BLaER1 treated with 17β-estradiol and CSF1 and Interleukin-3, amounts not matched to agents 10 nM and 100 nM (cell line): ENCODE measurements around the gene PRPS1.
"Not testable (repeated sequence)": the region's sequence is repeated elsewhere in the genome, so short reads cannot be mapped to it uniquely, and the experiment has no call there.

Source experiments
- H3K27ac ChIP-seq, 11 experiments: shearing (Covaris generic); formaldehyde crosslinking; 2 replicates each; pipeline ENCODE4 v1.8.1; 2022
- H3K27me3 ChIP-seq, 11 experiments: shearing (Covaris generic); formaldehyde crosslinking; 2 replicates each; pipeline ENCODE4 v1.8.1; 2022
- H3K36me3 ChIP-seq, 11 experiments: shearing (Covaris generic); formaldehyde crosslinking; 2 replicates each; pipeline ENCODE4 v1.8.1; 2022
- H3K4me1 ChIP-seq, 10 experiments: shearing (Covaris generic); formaldehyde crosslinking; 2 replicates each; pipeline ENCODE4 v1.8.1; 2022
- H3K4me2 ChIP-seq, 11 experiments: shearing (Covaris generic); formaldehyde crosslinking; 2 replicates each; pipeline ENCODE4 v1.8.1; 2022
- H3K4me3 ChIP-seq, 10 experiments: shearing (Covaris generic); formaldehyde crosslinking; 2 replicates each; pipeline ENCODE4 v1.8.1; 2022
- H3K9ac ChIP-seq, 11 experiments: shearing (Covaris generic); formaldehyde crosslinking; 2 replicates each; pipeline ENCODE4 v1.8.1; 2022
- H3K9me3 ChIP-seq, 11 experiments: shearing (Covaris generic); formaldehyde crosslinking; replicated peaks in 1 of 11; 2 replicates each; pipeline ENCODE4 v1.8.1; 2022
- H4K20me1 ChIP-seq, 11 experiments: shearing (Covaris generic); formaldehyde crosslinking; 2 replicates each; pipeline ENCODE4 v1.8.1; 2022
- Cebpa-rat ChIP-seq, 11 experiments: shearing (Covaris generic); IDR thresholded peaks; 2 replicates each; pipeline ENCODE4 v1.8.1; 2022

The PRPS1 gene

DNA sequence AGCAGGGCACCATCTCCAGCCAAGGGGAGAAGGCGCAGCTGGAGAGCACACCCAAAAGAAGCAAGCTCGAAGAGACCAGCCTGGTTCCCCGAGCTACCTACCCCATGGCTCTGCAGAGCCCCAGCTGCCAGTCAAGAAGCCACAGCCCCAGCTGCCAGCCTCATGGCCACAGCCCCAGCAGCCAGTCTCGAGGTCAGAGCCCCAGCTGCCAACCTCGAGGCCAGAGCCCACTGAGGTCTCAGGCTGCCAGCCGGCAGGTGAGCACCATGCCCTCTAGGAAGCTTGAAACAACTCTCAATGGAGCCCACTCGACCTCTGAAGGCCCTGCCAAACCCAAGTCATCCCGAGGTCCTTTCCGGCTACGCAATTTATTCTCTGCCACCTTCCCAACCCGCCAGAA lies 27.0 kb upstream of the PRPS1 start:
- Histone ChIP-seq H3K27me3 (peaks cover 62 to 98% (median 92%) of the 10 kb centered on the region in 11 experiments), H3K27ac (no peak overlapping the region), H3K4me1 (no peaks in the 10 kb centered on the region), H3K4me3 (no peak overlapping the region), H3K9ac (no peak overlapping the region), H4K20me1 (peaks cover 0 to 22% (median 0%) of the 10 kb centered on the region in 11 experiments; a peak in 6 of 22 replicates), H3K4me2 (no peak overlapping the region), H3K36me3 (no peaks in the 10 kb centered on the region), H3K9me3 (no peaks in the 10 kb centered on the region)
- TF ChIP-seq Cebpa-rat (IDR thresholded peaks at IDR 0.05), result no peak

- no peak overlapping the region for H3K4me3 ChIP-seq
Observed at GRCh38 chrX:107601759-107602158, 26.6 kb upstream of the PRPS1 start.

GRCh38 chrX:107602694-107603239 lies 25.5 kb upstream of the PRPS1 start:
- Histone ChIP-seq H4K20me1 (peaks cover 0 to 22% (median 0%) of the 10 kb centered on the region in 11 experiments; a peak in 6 of 22 replicates), H3K4me3 (no peak overlapping the region), H3K9ac (no peak overlapping the region), H3K27me3 (peaks cover 51 to 98% (median 91%) of the 10 kb centered on the region in 11 experiments), H3K36me3 (no peaks in the 10 kb centered on the region), H3K4me1 (no peaks in the 10 kb centered on the region), H3K4me2 (no peak overlapping the region), H3K27ac (no peak overlapping the region), H3K9me3 (no peaks in the 10 kb centered on the region)
- TF ChIP-seq Cebpa-rat (IDR thresholded peaks at IDR 0.05), result no peak

More at GRCh38 chrX:107601759-107602158, 26.6 kb upstream of the PRPS1 start:
- Histone ChIP-seq H3K4me1 (no peaks in the 10 kb centered on the region), H3K4me2 (no peak overlapping the region), H4K20me1 (peaks cover 0 to 22% (median 0%) of the 10 kb centered on the region in 11 experiments; a peak in 6 of 22 replicates), H3K27ac (no peak overlapping the region), H3K9me3 (no peaks in the 10 kb centered on the region), H3K36me3 (no peaks in the 10 kb centered on the region), H3K27me3 (peaks cover 62 to 98% (median 92%) of the 10 kb centered on the region in 11 experiments), H3K9ac (no peak overlapping the region)
- TF ChIP-seq Cebpa-rat (IDR thresholded peaks at IDR 0.05), result no peak

- no peaks in the 10 kb centered on the region for H3K4me1 ChIP-seq
- peaks cover 0 to 22% (median 0%) of the 10 kb centered on the region in 11 experiments; a peak in 6 of 22 replicates for H4K20me1 ChIP-seq
- H3K4me2 ChIP-seq, result no peak overlapping the region
- no peak overlapping the region for H3K27ac ChIP-seq
- peaks cover 46 to 98% (median 91%) of the 10 kb centered on the region in 11 experiments for H3K27me3 ChIP-seq
- H3K4me3 ChIP-seq, result no peak overlapping the region
- TF ChIP-seq Cebpa-rat (IDR thresholded peaks at IDR 0.05), result no peak
- no peaks in the 10 kb centered on the region for H3K36me3 ChIP-seq
- no peaks in the 10 kb centered on the region for H3K9me3 ChIP-seq
- H3K9ac ChIP-seq, result no peak overlapping the region
Observed at GRCh38 chrX:107603429-107604159, 24.7 kb upstream of the PRPS1 start.

DNA sequence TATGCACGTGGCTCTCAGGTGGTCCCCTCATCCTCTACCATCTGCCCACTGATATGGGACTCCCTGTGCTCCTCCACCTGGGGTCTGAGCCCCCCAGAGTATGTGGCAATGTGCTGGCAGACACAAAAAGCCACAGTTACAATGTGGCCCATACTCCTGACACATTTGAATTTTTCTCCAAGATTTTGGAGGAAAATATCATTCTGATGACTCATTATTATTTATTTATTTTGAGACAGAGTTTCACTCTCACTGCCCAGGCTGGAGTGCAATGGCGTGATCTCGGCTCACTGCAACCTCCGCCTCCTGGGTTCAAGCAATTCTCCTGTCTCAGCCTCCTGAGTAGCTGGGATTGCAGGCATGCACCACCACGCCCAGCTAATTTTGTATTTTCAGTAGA lies 19.2 kb upstream of the PRPS1 start:
- not testable (repeated sequence) for H3K9ac ChIP-seq, H3K9me3 ChIP-seq, H4K20me1 ChIP-seq, H3K4me3 ChIP-seq, H3K4me2 ChIP-seq, H3K36me3 ChIP-seq, H3K27ac ChIP-seq
- H3K4me1 ChIP-seq, result peaks cover 0 to 16% (median 3%) of the 10 kb centered on the region in 10 experiments; a peak in 8 of 20 replicates
- peaks cover 40 to 81% (median 75%) of the 10 kb centered on the region in 11 experiments for H3K27me3 ChIP-seq

DNA sequence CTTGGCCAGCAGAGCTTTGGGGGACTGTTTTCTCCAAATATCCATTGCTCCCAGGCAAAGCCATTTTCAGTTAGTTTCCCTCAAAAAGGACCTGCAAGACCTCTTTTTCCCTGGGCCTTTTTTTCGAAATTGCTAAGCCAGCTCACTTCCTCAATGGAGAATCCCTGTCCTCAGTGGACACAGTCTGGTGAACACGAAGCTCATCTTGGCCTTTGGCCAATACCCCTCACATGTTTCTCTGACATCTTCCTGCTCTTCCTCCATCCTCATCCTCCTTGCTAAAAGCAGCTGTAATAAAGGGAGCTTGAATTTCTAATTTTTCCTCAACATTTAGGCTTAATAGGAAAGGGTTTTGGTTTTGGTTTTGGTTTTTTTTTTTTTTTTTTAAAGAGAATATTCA lies 17.6 kb upstream of the PRPS1 start:
- H3K4me3 ChIP-seq, result no peak overlapping the region
- H3K9ac ChIP-seq, result no peak overlapping the region
- H3K9me3 ChIP-seq, result peaks cover 0 to 5% (median 0%) of the 10 kb centered on the region in 11 experiments; a peak in 2 of 22 replicates
- H3K27me3 ChIP-seq, result peaks cover 38 to 81% (median 72%) of the 10 kb centered on the region in 11 experiments
- H3K27ac ChIP-seq, result no peak overlapping the region
- TF ChIP-seq Cebpa-rat (IDR thresholded peaks at IDR 0.05), result no peak
- no peaks in the 10 kb centered on the region; a peak in 2 of 22 replicates for H4K20me1 ChIP-seq
- peak overlapping the region in 7 of 11 experiments; percentile 13 to 37 (median 19); a peak in 10 of 22 replicates for H3K4me2 ChIP-seq
- H3K4me1 ChIP-seq, result peaks cover 0 to 16% (median 3%) of the 10 kb centered on the region in 10 experiments; a peak in 8 of 20 replicates
- no peaks in the 10 kb centered on the region for H3K36me3 ChIP-seq

- no peak overlapping the region for H3K27ac ChIP-seq
- H4K20me1 ChIP-seq, result no peaks in the 10 kb centered on the region; a peak in 1 of 22 replicates
- no peaks in the 10 kb centered on the region for H3K36me3 ChIP-seq
- H3K4me3 ChIP-seq, result no peak overlapping the region
- TF ChIP-seq Cebpa-rat (IDR thresholded peaks at IDR 0.05), result no peak
- H3K9me3 ChIP-seq, result peaks cover 13 to 25% (median 19%) of the 10 kb centered on the region in 11 experiments
- H3K9ac ChIP-seq, result no peak overlapping the region
- peaks cover 0 to 2% (median 0%) of the 10 kb centered on the region in 10 experiments; a peak in 2 of 20 replicates for H3K4me1 ChIP-seq
- peaks cover 32 to 85% (median 65%) of the 10 kb centered on the region in 11 experiments; a peak in 21 of 22 replicates for H3K27me3 ChIP-seq
- no peak overlapping the region for H3K4me2 ChIP-seq
Observed at GRCh38 chrX:107619885-107620322, 8.4 kb upstream of the PRPS1 start.

DNA sequence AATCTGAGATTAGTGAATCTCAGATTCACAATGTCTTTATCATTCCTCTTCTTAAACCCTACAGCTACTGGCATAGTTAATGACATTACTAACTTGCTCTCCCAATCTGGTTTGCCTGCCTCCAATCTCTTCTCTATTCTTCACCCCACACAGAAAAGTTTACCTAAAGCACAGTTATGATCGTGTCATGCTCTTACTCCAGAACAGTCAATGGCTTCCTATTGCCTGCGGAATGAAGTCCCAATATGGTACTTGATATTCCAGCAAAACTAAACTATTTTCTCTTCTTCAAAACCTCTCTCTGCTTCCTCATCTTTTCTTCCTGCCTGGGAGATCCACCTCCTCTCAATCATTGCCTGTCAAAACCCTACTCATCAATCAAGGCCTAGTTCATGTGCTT lies 3.4 kb upstream of the PRPS1 start:
- Histone ChIP-seq H3K27me3 (peaks cover 32 to 92% (median 87%) of the 10 kb centered on the region in 11 experiments), H3K4me2 (peak overlapping the region in 2 of 11 experiments; percentile 37 to 52; a peak in 2 of 22 replicates), H3K4me1 (peaks cover 6 to 33% (median 9%) of the 10 kb centered on the region in 10 experiments; a peak in 15 of 20 replicates), H3K36me3 (no peaks in the 10 kb centered on the region), H3K4me3 (no peak overlapping the region), H3K27ac (no peak overlapping the region), H4K20me1 (peaks cover 0 to 14% (median 9%) of the 10 kb centered on the region in 11 experiments; a peak in 12 of 22 replicates), H3K9ac (no peak overlapping the region), H3K9me3 (peaks cover 13 to 25% (median 19%) of the 10 kb centered on the region in 11 experiments)
- TF ChIP-seq Cebpa-rat (IDR thresholded peaks at IDR 0.05), result no peak

DNA sequence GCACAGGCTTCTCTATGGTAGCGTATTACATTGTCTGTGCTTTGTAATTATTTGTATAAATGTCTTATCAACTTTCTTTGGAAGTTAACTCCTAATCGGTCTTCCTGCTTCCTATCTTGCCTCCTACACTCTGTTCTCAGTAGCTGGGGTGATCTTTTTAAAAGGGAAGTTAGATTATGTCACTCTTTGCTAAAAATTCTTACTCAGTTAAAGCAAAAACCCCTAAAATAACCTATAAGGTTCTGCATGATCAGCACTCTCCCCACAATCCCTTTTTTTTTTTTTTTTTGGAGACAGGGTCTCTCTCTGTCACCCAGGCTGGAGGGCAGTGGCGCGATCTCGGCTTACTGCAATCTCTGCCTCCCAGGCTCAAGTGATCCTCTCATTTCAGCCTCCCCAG lies 2.6 kb upstream of the PRPS1 start:
- peaks cover 0 to 22% (median 17%) of the 10 kb centered on the region in 11 experiments; a peak in 14 of 22 replicates for H4K20me1 ChIP-seq
- H3K27me3 ChIP-seq, result peaks cover 33 to 92% (median 87%) of the 10 kb centered on the region in 11 experiments
- H3K9me3 ChIP-seq, result peaks cover 13 to 25% (median 19%) of the 10 kb centered on the region in 11 experiments
- no peaks in the 10 kb centered on the region for H3K36me3 ChIP-seq
- H3K4me2 ChIP-seq, result peak overlapping the region in 3 of 11 experiments; percentile 37 to 52 (median 41); a peak in 6 of 22 replicates
- TF ChIP-seq Cebpa-rat (IDR thresholded peaks at IDR 0.05), result no peak
- no peak overlapping the region for H3K4me3 ChIP-seq
- peaks cover 10 to 39% (median 17%) of the 10 kb centered on the region in 10 experiments; a peak in 15 of 20 replicates for H3K4me1 ChIP-seq
- no peak overlapping the region for H3K9ac ChIP-seq
- H3K27ac ChIP-seq, result no peak overlapping the region
